MV-4-11 (cell line): ENCODE measurements around the gene PARP1.
"Not testable (repeated sequence)": the region's sequence is repeated elsewhere in the genome, so short reads cannot be mapped to it uniquely, and the experiment has no call there.

Experiments used
- DNase-seq: peaks from one replicate; lab custom pipeline; 2025; lab: John Stamatoyannopoulos, UW

Gene PARP1

GRCh38 chr1:226349801-226350518, 57.9 kb downstream of the PARP1 start:
- no peak for DNase-seq

- DNase-seq, result no peak
Measured at GRCh38 chr1:226349081-226349480, 58.8 kb downstream of the PARP1 start.

GRCh38 chr1:226344441-226345259, 63.2 kb downstream of the PARP1 start:
- DNase-seq, result no peak

- no peak for DNase-seq
Measured at GRCh38 chr1:226342656-226343055, 65.2 kb downstream of the PARP1 start.

GRCh38 chr1:226340111-226340510, 67.8 kb downstream of the PARP1 start:
- not testable (repeated sequence) for DNase-seq

- DNase-seq, result no peak
Measured at GRCh38 chr1:226337276-226337875, 70.5 kb downstream of the PARP1 start.

- DNase-seq, result no peak
Measured at GRCh38 chr1:226335661-226336060, 72.2 kb downstream of the PARP1 start.

- no peak for DNase-seq
Measured at GRCh38 chr1:226332947-226333346, 74.9 kb downstream of the PARP1 start.

- no peak for DNase-seq
Measured at GRCh38 chr1:226329237-226329636, 78.7 kb downstream of the PARP1 start.

- no peak for DNase-seq
Measured at GRCh38 chr1:226327761-226328162, 80.1 kb downstream of the PARP1 start.

GRCh38 chr1:226325178-226325577, 82.7 kb downstream of the PARP1 start:
- no peak for DNase-seq

GRCh38 chr1:226324479-226324878, 83.4 kb downstream of the PARP1 start:
- DNase-seq, result no peak

- DNase-seq, result no peak
Measured at GRCh38 chr1:226322986-226323385, 84.9 kb downstream of the PARP1 start.

GRCh38 chr1:226320930-226321329, 87.0 kb downstream of the PARP1 start:
- no peak for DNase-seq

GRCh38 chr1:226318471-226318870, 89.4 kb downstream of the PARP1 start:
- no peak for DNase-seq

GRCh38 chr1:226314055-226314454, 93.8 kb downstream of the PARP1 start:
- no peak for DNase-seq

- no peak for DNase-seq
Measured at GRCh38 chr1:226312065-226312464, 95.8 kb downstream of the PARP1 start.

- DNase-seq, result no peak
Measured at GRCh38 chr1:226311376-226311775, 96.5 kb downstream of the PARP1 start.
